Stimulated activated naive CD8-positive, alpha-beta T cell treated with anti-CD3 and anti-CD28 coated beads, Interleukin-15, Interleukin-2, amounts not matched to agents 100 ng/mL and 50 ng/mL, for 24 hours (primary cell): ENCODE data around the gene TMEM88.
"Not testable (repeated sequence)": the region's sequence is repeated elsewhere in the genome, so short reads cannot be mapped to it uniquely, and the experiment has no call there.

Experiments
- H3K27ac Mint-ChIP-seq: one replicate; pipeline ENCODE4 v1.8.0; 2021; ENCODE audit warnings: mild to moderate bottlenecking, mixed read lengths
- H3K27me3 Mint-ChIP-seq: one replicate; pipeline ENCODE4 v1.8.0; 2021; ENCODE audit warnings: mixed read lengths
- H3K36me3 Mint-ChIP-seq: one replicate; pipeline ENCODE4 v1.8.0; 2021; ENCODE audit warnings: low read depth, mixed read lengths
- H3K4me1 Mint-ChIP-seq: one replicate; pipeline ENCODE4 v1.8.0; 2021; ENCODE audit warnings: low read depth, mixed read lengths
- H3K4me3 Mint-ChIP-seq: one replicate; pipeline ENCODE4 v1.8.0; 2021; ENCODE audit warnings: mild to moderate bottlenecking, mixed read lengths
- H3K9me3 Mint-ChIP-seq: one replicate; pipeline ENCODE4 v1.8.0; 2021; ENCODE audit warnings: mixed read lengths

The TMEM88 gene

GRCh38 chr17:7855660-7856010, 769 bp downstream of the TMEM88 start:
- H3K36me3 Mint-ChIP-seq = peaks cover 37% of the 10 kb centered on the region
- no peak overlapping the region for H3K27ac Mint-ChIP-seq
- H3K4me3 Mint-ChIP-seq = no peak overlapping the region
- no peaks in the 10 kb centered on the region for H3K9me3 Mint-ChIP-seq
- H3K4me1 Mint-ChIP-seq = peaks cover 34% of the 10 kb centered on the region
- no peaks in the 10 kb centered on the region for H3K27me3 Mint-ChIP-seq

- H3K27ac Mint-ChIP-seq = no peak overlapping the region
- peaks cover 37% of the 10 kb centered on the region for H3K36me3 Mint-ChIP-seq
Measured at GRCh38 chr17:7856011-7856810, 1.3 kb downstream of the TMEM88 start.

GRCh38 chr17:7856811-7857712, 2.2 kb downstream of the TMEM88 start, which contains the start of gene NAA38:
NAA38 (minus strand) TSS chr17:7857559; CDS start chr17:7857463, 96 bp downstream.
- peaks cover 35% of the 10 kb centered on the region for H3K36me3 Mint-ChIP-seq
- H3K9me3 Mint-ChIP-seq = no peaks in the 10 kb centered on the region
- H3K27ac Mint-ChIP-seq = no peak within 1 kb of the TSS
- no peak within 1 kb of the TSS for H3K4me3 Mint-ChIP-seq
- peaks cover 21% of the 10 kb centered on the region for H3K4me1 Mint-ChIP-seq
- H3K27me3 Mint-ChIP-seq = no peaks in the 10 kb centered on the region

More at GRCh38 chr17:7856011-7856810, 1.3 kb downstream of the TMEM88 start:
- H3K4me1 Mint-ChIP-seq = peaks cover 29% of the 10 kb centered on the region
- H3K4me3 Mint-ChIP-seq = no peak overlapping the region
- H3K9me3 Mint-ChIP-seq = no peaks in the 10 kb centered on the region
- H3K27me3 Mint-ChIP-seq = no peaks in the 10 kb centered on the region

GRCh38 chr17:7857713-7858521, 3.1 kb downstream of the TMEM88 start, which contains the start of gene CYB5D1:
CYB5D1 (plus strand) TSS chr17:7858003; CDS start chr17:7858135, 132 bp downstream.
- no peaks in the 10 kb centered on the region for H3K9me3 Mint-ChIP-seq
- peaks cover 39% of the 10 kb centered on the region for H3K36me3 Mint-ChIP-seq
- H3K4me1 Mint-ChIP-seq = peaks cover 16% of the 10 kb centered on the region
- H3K27me3 Mint-ChIP-seq = no peaks in the 10 kb centered on the region
- H3K27ac Mint-ChIP-seq = no peak within 1 kb of the TSS
- H3K4me3 Mint-ChIP-seq = no peak within 1 kb of the TSS

- H3K27me3 Mint-ChIP-seq = no peaks in the 10 kb centered on the region
- no peak overlapping the region for H3K4me3 Mint-ChIP-seq
Measured at GRCh38 chr17:7858522-7858810, 3.6 kb downstream of the TMEM88 start.

GRCh38 chr17:7859028-7859427, 4.2 kb downstream of the TMEM88 start:
- Mint-ChIP-seq H3K4me1 (peaks cover 9% of the 10 kb centered on the region), H3K9me3 (no peaks in the 10 kb centered on the region), H3K27ac (no peak overlapping the region), H3K36me3 (peaks cover 34% of the 10 kb centered on the region), H3K27me3 (no peaks in the 10 kb centered on the region), H3K4me3 (no peak overlapping the region)

More at GRCh38 chr17:7858522-7858810, 3.6 kb downstream of the TMEM88 start:
- H3K4me1 Mint-ChIP-seq = peaks cover 14% of the 10 kb centered on the region
- H3K9me3 Mint-ChIP-seq = no peaks in the 10 kb centered on the region
- H3K27ac Mint-ChIP-seq = no peak overlapping the region
- peaks cover 39% of the 10 kb centered on the region for H3K36me3 Mint-ChIP-seq

- Mint-ChIP-seq H3K27ac (no peak overlapping the region), H3K4me3 (no peak overlapping the region), H3K36me3 (peaks cover 57% of the 10 kb centered on the region), H3K9me3 (no peaks in the 10 kb centered on the region), H3K4me1 (peaks cover 23% of the 10 kb centered on the region), H3K27me3 (no peaks in the 10 kb centered on the region)
Measured at GRCh38 chr17:7862692-7863437, 8.0 kb downstream of the TMEM88 start.

GRCh38 chr17:7864384-7864783, 9.5 kb downstream of the TMEM88 start:
- not testable (repeated sequence) for H3K4me3 Mint-ChIP-seq, H3K9me3 Mint-ChIP-seq, H3K27ac Mint-ChIP-seq, H3K27me3 Mint-ChIP-seq
- Mint-ChIP-seq H3K36me3 (peaks cover 48% of the 10 kb centered on the region), H3K4me1 (peaks cover 35% of the 10 kb centered on the region)

GRCh38 chr17:7864995-7865650, 10.3 kb downstream of the TMEM88 start:
- Mint-ChIP-seq H3K27me3 (no peaks in the 10 kb centered on the region), H3K4me1 (peaks cover 30% of the 10 kb centered on the region)

GRCh38 chr17:7867881-7868329, 13.0 kb downstream of the TMEM88 start:
- Mint-ChIP-seq H3K27ac (peak overlapping the region; percentile 1), H3K4me3 (no peak overlapping the region), H3K4me1 (peaks cover 26% of the 10 kb centered on the region), H3K27me3 (no peaks in the 10 kb centered on the region), H3K36me3 (peaks cover 32% of the 10 kb centered on the region), H3K9me3 (no peaks in the 10 kb centered on the region)

More at GRCh38 chr17:7864995-7865650, 10.3 kb downstream of the TMEM88 start:
- no peak overlapping the region for H3K27ac Mint-ChIP-seq
- H3K9me3 Mint-ChIP-seq = no peaks in the 10 kb centered on the region
- H3K4me3 Mint-ChIP-seq = no peak overlapping the region
- H3K36me3 Mint-ChIP-seq = peaks cover 41% of the 10 kb centered on the region

- H3K36me3 Mint-ChIP-seq = peaks cover 26% of the 10 kb centered on the region
- no peaks in the 10 kb centered on the region for H3K27me3 Mint-ChIP-seq
- no peak overlapping the region for H3K27ac Mint-ChIP-seq
Measured at GRCh38 chr17:7873051-7873450, 18.2 kb downstream of the TMEM88 start.

GRCh38 chr17:7875804-7876370, 21.0 kb downstream of the TMEM88 start:
- peaks cover 4% of the 10 kb centered on the region for H3K4me1 Mint-ChIP-seq
- peaks cover 25% of the 10 kb centered on the region for H3K36me3 Mint-ChIP-seq
- H3K9me3 Mint-ChIP-seq = no peaks in the 10 kb centered on the region
- H3K27ac Mint-ChIP-seq = no peak overlapping the region
- H3K27me3 Mint-ChIP-seq = no peaks in the 10 kb centered on the region
- H3K4me3 Mint-ChIP-seq = no peak overlapping the region

More at GRCh38 chr17:7873051-7873450, 18.2 kb downstream of the TMEM88 start:
- Mint-ChIP-seq H3K4me3 (no peak overlapping the region), H3K9me3 (no peaks in the 10 kb centered on the region), H3K4me1 (peaks cover 14% of the 10 kb centered on the region)

- H3K9me3 Mint-ChIP-seq = no peaks in the 10 kb centered on the region
- peaks cover 4% of the 10 kb centered on the region for H3K4me1 Mint-ChIP-seq
Measured at GRCh38 chr17:7878234-7878633, 23.4 kb downstream of the TMEM88 start.

More at GRCh38 chr17:7878234-7878633, 23.4 kb downstream of the TMEM88 start:
- no peak overlapping the region for H3K27ac Mint-ChIP-seq
- peaks cover 17% of the 10 kb centered on the region for H3K36me3 Mint-ChIP-seq
- H3K27me3 Mint-ChIP-seq = no peaks in the 10 kb centered on the region
- no peak overlapping the region for H3K4me3 Mint-ChIP-seq
